Endothelial cell of hepatic sinusoid (primary cell): ENCODE measurements around the gene FAM186B.

Experiments used
- in situ Hi-C: cut with HindIII; loops from 2 replicates; pipeline ENCODE4 v1.10.0; 2017; ENCODE audit warnings: low sequenced_read_pairs

Gene FAM186B

GRCh38 chr12:49541140-49541861 lies 64.1 kb downstream of the FAM186B start:
- in situ Hi-C loops: loop anchor here (5.0 kb wide), 1 partner anchor 36 kb away; no protein-coding TSS in a partner anchor

- in situ Hi-C loops: loop anchor here (5.0 kb wide), 1 partner anchor 37 kb away; no protein-coding TSS in a partner anchor
Measured at GRCh38 chr12:49540229-49541139, 65.0 kb downstream of the FAM186B start.

- in situ Hi-C loops: loop anchor here (5.0 kb wide), 1 partner anchor 38 kb away; no protein-coding TSS in a partner anchor
Measured at GRCh38 chr12:49539406-49540228, 65.8 kb downstream of the FAM186B start.

GRCh38 chr12:49538510-49539403 lies 66.7 kb downstream of the FAM186B start, which contains the start of gene KCNH3:
Gene KCNH3, plus strand, starts transcription at chr12:49539030. Its CDS starts 387 bp downstream, at chr12:49539417.
- in situ Hi-C loops: no loop called here

GRCh38 chr12:49537752-49538509 lies 67.5 kb downstream of the FAM186B start:
- in situ Hi-C loops: no loop called here
